ENCODE data around the gene RNASEH2A. TPM values are rescaled to one million over a fixed set of nuclear protein-coding genes. Genes with fewer than 3 reads are reported as not detected.

The RNASEH2A gene
- 4.4 and 45.4 TPM in 2 replicates for total RNA-seq

DNA sequence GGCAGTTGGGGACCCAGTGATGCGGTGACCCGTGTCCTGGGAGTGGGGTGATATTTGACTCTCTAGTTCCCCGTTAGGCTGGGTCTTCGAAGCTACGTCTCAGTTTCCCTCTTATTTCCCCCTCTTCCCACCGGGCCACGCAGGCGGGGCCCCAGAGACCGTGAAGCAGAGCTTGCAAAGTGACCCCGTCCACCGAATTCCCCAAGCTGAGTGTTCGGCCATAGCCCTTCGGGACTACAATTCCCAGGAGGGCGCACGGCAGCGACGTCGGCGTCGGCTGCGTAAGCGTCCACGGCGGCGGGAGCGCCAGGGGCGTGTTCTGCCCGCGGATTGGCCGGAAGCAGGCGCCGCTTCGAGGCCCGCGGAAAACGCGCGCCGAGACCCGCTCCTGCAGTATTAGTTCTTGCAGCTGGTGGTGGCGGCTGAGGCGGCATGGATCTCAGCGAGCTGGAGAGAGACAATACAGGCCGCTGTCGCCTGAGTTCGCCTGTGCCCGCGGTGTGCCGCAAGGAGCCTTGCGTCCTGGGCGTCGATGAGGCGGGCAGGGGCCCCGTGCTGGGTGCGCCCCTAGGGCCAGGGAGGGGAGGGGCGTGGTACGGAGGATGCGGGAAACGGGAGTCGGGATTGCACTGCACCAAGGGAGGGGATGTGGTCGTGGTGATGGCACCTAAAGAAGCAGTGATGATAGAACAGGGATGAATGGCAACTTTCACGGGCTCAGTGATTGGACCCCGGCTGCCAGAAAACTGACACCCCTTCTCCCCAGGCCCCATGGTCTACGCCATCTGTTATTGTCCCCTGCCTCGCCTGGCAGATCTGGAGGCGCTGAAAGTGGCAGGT, at the start of gene RNASEH2A:
Gene RNASEH2A (plus strand): TSS at position 343 of the 840 bp plus-strand sequence. CDS start 90 bp downstream, at position 433.

DNA sequence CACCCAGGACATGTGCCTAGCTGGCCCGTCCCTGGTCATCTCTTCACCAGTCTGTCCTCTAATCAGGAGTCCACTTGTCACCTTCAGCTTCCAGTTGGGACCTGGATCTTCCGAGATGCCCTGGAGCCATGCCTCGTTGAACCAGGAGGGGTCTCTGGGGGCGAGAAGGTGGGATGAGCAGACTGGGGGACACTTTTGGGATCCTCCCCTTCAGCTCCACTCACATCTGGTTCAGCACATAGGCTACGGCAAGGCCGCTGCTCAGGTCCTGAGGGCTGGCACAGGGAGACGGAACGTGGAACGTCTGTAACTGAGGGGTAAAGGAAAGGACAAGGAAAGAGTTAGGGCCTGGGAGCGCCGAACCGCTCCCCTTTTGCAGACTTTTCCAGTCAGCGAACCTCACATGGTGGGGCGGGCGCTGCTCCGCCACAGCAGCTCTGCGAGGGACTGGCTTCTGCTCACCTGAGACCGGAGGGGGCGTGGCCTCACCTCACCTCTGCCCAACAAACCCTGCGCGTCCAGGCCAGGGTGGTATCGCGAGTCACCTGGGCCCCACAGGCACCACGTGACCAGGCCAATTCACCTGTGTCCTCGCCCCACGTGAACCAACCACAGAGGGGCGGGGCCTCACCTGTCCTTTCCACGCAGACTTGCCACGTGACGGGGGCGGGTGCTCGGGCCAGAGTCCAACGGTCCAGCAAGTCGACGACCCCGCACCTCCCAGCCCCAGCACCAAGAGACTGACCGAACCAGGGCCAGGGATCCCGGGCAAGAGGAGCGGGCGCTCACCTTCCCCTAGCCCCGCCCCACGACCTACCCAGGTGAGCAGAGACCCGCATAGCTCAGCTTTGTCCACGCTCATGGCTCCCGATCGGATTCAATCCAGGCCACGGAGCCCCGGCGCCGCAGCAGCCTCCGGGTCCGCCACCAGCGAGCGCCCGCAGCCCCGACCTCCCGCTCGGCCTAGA, 31.5 kb upstream of the RNASEH2A start, which contains the start of gene HOOK2:
Gene HOOK2 (minus strand): TSS at position 965 of the 968 bp plus-strand sequence. CDS start 103 bp downstream, at position 862.

DNA sequence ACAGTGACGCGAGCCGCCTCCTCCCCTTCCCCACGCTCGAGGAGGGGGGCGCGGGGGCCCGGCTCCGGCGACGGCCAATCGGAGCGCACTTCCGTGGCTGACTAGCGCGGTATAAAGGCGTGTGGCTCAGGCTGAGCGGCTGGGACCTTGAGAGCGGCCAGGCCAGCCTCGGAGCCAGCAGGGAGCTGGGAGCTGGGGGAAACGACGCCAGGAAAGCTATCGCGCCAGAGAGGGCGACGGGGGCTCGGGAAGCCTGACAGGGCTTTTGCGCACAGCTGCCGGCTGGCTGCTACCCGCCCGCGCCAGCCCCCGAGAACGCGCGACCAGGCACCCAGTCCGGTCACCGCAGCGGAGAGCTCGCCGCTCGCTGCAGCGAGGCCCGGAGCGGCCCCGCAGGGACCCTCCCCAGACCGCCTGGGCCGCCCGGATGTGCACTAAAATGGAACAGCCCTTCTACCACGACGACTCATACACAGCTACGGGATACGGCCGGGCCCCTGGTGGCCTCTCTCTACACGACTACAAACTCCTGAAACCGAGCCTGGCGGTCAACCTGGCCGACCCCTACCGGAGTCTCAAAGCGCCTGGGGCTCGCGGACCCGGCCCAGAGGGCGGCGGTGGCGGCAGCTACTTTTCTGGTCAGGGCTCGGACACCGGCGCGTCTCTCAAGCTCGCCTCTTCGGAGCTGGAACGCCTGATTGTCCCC, 14.9 kb upstream of the RNASEH2A start, which contains the start of gene JUNB:
Gene JUNB (plus strand): TSS at position 142 of the 706 bp plus-strand sequence. CDS start 286 bp downstream, at position 428.

DNA sequence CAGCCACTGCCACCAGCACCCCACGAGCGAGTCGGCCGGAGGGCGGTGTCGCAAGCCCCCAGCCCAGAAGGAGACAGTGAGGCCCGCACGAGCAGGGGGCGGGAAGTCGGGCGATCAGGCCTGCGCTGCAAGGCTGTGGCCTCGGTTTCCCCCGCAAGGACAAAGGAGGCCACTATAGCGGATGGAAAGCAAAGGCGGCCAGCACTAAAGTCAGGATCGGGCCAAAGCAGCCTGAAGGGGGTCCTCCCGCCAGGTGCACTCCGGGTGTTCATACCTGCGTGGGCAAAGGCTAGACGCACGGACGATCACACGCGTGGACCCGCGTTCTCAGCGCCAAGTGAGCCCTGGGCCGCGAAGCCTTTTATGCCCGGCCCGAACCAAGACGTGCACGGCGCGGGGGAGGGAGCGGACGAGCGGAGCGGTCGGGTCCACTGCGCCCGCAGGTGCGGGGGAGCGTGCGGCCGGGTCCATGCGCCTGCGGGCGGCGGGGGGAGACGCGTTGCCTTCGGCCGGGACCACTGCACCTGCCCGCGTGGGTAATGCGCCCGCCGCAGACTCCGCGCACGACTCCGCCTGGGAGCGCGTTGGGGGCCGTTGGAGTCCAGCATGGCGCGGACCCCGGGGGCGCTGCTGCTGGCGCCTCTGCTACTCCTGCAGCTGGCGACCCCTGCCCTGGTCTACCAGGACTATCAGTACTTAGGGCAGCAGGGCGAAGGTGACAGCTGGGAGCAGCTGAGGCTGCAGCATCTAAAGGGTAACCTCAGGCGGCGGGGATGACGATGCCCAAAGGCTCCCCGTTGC, 4.7 kb upstream of the RNASEH2A start, which contains the start of the genes PRDX2 and THSD8:
Gene PRDX2 (minus strand): TSS at position 335 of the 801 bp plus-strand sequence. CDS start 539 bp downstream, outside the sequence.
Gene THSD8 (plus strand): TSS at position 604 of the 801 bp plus-strand sequence. CDS start 3 bp downstream, at position 607.

DNA sequence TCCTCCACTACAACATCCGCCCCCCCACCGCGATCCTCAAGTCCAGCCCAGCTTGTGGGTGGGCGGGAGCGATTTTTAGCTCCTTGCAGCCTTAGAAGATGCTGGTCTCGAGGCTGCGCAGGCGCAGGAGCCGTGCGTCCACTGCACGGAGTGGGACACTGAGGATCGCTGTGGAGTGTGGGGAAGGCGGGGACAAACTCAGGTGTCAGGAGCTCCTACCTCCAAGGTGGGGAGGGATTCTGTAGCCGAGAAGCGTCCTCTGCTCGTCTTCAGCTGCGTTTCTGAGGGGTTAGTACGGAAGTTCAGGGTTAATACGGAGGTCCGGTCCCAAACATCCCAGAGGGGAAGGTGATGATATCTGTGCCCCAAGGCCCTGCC, 28.2 kb downstream of the RNASEH2A start, which contains the start of gene RTBDN:
Gene RTBDN (minus strand): TSS at position 14 of the 378 bp plus-strand sequence. CDS start 4,600 bp downstream, outside the sequence.

DNA sequence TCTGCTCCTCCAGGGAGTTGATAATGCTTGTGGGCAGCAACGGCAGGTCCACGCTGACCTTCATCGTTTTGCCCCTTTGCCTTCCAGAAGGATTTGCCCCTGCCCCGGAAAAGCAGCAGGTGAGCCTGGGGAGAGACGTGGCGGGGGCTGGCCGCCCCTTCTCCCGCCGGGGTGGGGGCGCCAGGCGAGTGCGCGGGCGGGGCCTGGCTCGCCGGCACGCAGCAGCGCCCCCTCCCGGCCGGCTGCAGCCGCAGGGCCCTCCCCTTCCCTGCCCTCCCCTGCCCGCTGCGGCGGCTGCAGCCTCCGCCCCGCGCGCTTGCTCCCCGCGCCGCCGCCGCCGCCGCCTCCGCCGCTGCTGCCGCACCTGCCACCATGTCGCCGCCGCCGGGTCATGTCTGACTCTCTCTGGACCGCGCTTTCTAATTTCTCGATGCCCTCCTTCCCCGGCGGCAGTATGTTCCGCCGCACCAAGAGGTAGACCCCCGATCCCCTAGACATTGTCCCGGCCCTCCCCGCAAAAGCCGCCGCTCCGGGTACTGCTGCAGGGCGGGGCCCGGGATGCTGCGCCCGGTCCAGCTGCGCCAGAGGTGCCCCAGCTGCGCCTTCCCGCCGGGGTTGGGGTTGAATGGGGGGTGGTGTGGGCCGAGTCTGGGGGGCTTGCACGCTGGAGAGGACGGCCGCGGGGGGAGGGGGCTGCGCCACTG, 31.9 kb downstream of the RNASEH2A start, which contains the start of gene MAST1:
Gene MAST1 (plus strand): TSS at position 334 of the 704 bp plus-strand sequence. CDS start 58 bp downstream, at position 392.

Small RNA genes lying within 50 kb of the gene (small RNA-seq; reads per million reads assigned to genes)
- not detected for gene MIR5684 (ENCODE audit: low replicate concordance)
- not detected for gene MIR6794 (ENCODE audit: low replicate concordance)

Other genes with a start within 250 kb of the RNASEH2A start
- 8.5 and 9.6 TPM in 2 replicates for gene ZNF490, start 195.8 kb upstream of the RNASEH2A start, total RNA-seq
- gene ZNF791, start 195.7 kb upstream of the RNASEH2A start, total RNA-seq = 13.6 and 15.2 TPM in 2 replicates
- gene MAN2B1, start 139.8 kb upstream of the RNASEH2A start, total RNA-seq = 40.5 and 48.8 TPM in 2 replicates
- 5.5 and 6.0 TPM in 2 replicates for gene WDR83, start 139.8 kb upstream of the RNASEH2A start, total RNA-seq
- gene DHPS, start 124.7 kb upstream of the RNASEH2A start, total RNA-seq = 62.4 and 78.0 TPM in 2 replicates
- not detected in 2 replicates for gene GNG14, start 118.6 kb upstream of the RNASEH2A start, total RNA-seq
- gene FBXW9, start 110.0 kb upstream of the RNASEH2A start, total RNA-seq = 10.3 and 12.2 TPM in 2 replicates
- 45.1 and 73.3 TPM in 2 replicates for gene TNPO2, start 82.7 kb upstream of the RNASEH2A start, total RNA-seq
- gene TRIR, start 71.9 kb upstream of the RNASEH2A start, total RNA-seq = 142 and 218 TPM in 2 replicates
- gene GET3, start 69.1 kb upstream of the RNASEH2A start, total RNA-seq = 88.0 and 105 TPM in 2 replicates
- gene BEST2, start 54.8 kb upstream of the RNASEH2A start, total RNA-seq = not detected in 2 replicates
- 13.3 and 14.2 TPM in 2 replicates for gene HOOK2, start 31.0 kb upstream of the RNASEH2A start, total RNA-seq
- gene JUNB, start 15.1 kb upstream of the RNASEH2A start, total RNA-seq = 187 and 191 TPM in 2 replicates
- 188 and 197 TPM in 2 replicates for gene PRDX2, start 4.8 kb upstream of the RNASEH2A start, total RNA-seq
- not detected in 2 replicates for gene THSD8, start 4.5 kb upstream of the RNASEH2A start, total RNA-seq
- gene RTBDN, start 28.0 kb downstream of the RNASEH2A start, total RNA-seq = not detected in 2 replicates
- gene MAST1, start 31.9 kb downstream of the RNASEH2A start, total RNA-seq = not detected in 2 replicates
- 11.5 and 37.2 TPM in 2 replicates for gene DNASE2, start 74.9 kb downstream of the RNASEH2A start, total RNA-seq
- gene KLF1, start 80.6 kb downstream of the RNASEH2A start, total RNA-seq = not detected in 2 replicates
- gene GCDH, start 84.6 kb downstream of the RNASEH2A start, total RNA-seq = 32.4 and 35.7 TPM in 2 replicates
- gene SYCE2, start 112.7 kb downstream of the RNASEH2A start, total RNA-seq = 0.22 TPM in 1 of 2 replicates, not detected in the other
- gene FARSA, start 127.1 kb downstream of the RNASEH2A start, total RNA-seq = 98.8 and 109 TPM in 2 replicates
- gene CALR, start 132.0 kb downstream of the RNASEH2A start, total RNA-seq = 1,645 and 6,576 TPM in 2 replicates
- gene RAD23A, start 139.3 kb downstream of the RNASEH2A start, total RNA-seq = 93.7 and 179 TPM in 2 replicates
- 15.8 and 19.3 TPM in 2 replicates for gene GADD45GIP1, start 150.6 kb downstream of the RNASEH2A start, total RNA-seq
- 0.14 TPM in 1 of 2 replicates, not detected in the other for gene DAND5, start 163.0 kb downstream of the RNASEH2A start, total RNA-seq
- gene NFIX, start 188.9 kb downstream of the RNASEH2A start, total RNA-seq = 37.2 and 41.9 TPM in 2 replicates